Omental fat pad (tissue), 4 donors: ENCODE data around the gene RFX4. TPM values are rescaled to one million over a fixed set of nuclear protein-coding genes. Genes with fewer than 3 reads are reported as not detected.

Source experiments
- ATAC-seq: fragments of 150-250 bp; one replicate; pipeline ENCODE4 v1.9.1; 2016; ENCODE audit warnings: mild to moderate bottlenecking, moderate library complexity; ENCODE audit not compliant: low FRiP score
- DNase-seq: peaks from one replicate; pipeline ENCODE4 v3.0.0-alpha.2; 2019; ENCODE audit warnings: low spot score
- total RNA-seq, 4 donors: library from RNA; depleted of rRNA; stranded (reverse); fragments of >200 nt; gene quantifications; one replicate each; pipeline ENCODE4 v1.1.0, GENCODE V29; 2016
- TF ChIP-seq, protein P1 (sequence below), 3 donors: fragments of 450-650 bp; IDR thresholded peaks; one replicate each; pipeline ENCODE4 v1.5.1; 2016 to 2017; ENCODE audit warnings: antibody characterized with exemption in 3 of 3, mild to moderate bottlenecking in 3 of 3, moderate library complexity in 2 of 3

RFX4 gene
- total RNA-seq, 4 donors from 2014 or later = not detected

DNA sequence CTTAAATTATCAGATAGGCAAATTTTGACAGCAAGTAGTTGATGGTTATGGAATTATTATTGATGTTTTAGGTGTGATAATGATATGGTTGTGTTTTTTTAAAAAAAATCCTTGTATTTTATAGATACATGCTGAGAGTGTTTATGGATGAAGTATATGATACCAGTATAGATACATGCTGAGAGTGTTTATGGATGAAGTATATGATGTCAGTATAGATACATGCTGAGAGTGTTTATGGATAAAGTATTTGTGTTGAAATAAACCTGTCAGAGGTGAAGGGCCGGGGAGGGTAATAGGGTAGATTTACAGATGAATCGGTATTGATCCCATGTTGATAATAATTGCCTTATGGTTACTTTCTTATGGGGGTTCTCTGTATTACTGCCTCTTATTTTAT is 6.0 kb upstream of the RFX4 start:
- ATAC-seq (no peak), DNase-seq (no peak)
- TF ChIP-seq, protein P1, sequence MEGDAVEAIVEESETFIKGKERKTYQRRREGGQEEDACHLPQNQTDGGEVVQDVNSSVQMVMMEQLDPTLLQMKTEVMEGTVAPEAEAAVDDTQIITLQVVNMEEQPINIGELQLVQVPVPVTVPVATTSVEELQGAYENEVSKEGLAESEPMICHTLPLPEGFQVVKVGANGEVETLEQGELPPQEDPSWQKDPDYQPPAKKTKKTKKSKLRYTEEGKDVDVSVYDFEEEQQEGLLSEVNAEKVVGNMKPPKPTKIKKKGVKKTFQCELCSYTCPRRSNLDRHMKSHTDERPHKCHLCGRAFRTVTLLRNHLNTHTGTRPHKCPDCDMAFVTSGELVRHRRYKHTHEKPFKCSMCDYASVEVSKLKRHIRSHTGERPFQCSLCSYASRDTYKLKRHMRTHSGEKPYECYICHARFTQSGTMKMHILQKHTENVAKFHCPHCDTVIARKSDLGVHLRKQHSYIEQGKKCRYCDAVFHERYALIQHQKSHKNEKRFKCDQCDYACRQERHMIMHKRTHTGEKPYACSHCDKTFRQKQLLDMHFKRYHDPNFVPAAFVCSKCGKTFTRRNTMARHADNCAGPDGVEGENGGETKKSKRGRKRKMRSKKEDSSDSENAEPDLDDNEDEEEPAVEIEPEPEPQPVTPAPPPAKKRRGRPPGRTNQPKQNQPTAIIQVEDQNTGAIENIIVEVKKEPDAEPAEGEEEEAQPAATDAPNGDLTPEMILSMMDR (IDR thresholded peaks at IDR 0.05) = no peak

DNA sequence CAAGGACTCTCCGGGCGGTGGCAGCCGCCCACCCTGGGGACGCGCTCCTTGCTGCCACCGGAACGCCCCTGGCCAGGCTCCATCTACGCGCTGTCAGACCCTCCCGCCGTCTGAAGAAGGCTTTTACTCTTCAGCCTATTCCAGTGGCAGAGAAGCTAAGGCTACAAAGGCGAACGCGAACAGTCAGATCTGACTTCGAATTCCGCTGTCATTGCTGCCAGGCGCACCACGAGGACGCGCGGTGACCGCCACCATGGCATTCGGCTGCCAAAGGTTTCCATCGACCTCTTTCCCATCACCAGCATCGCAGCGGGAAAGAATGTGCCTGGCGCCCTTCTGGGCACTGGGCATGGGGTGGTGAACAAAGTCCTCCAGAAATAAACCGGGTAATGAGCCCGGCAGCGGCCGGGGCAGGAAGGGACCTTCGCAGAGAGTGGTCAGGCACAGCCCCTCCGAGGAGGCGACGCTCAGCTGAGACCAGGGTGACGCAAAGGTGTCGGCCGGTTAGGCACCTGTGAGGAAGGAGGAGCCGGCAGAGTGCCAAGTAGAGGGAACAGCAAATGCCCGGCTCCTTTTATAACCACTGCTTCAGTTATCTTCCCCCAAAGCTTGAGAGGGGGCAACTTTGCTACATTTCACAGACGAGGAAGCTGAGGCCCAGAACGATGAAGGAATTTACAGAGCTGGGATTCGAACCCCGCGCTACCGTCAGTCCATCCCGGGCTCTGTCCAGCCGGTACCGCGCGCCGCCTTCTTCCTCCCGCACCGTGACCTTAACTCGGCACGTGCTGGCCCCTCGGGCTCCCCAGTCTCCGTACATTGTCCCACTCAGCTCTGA is 1.9 kb upstream of the RFX4 start:
- no peak for ATAC-seq
- TF ChIP-seq, protein P1 (IDR thresholded peaks at IDR 0.05) = no peak
- DNase-seq = no peak

GRCh38 chr12:106581543-106582248 is 1.1 kb upstream of the RFX4 start:
- DNase-seq (no peak), ATAC-seq (no peak)
- TF ChIP-seq, protein P1 (IDR thresholded peaks at IDR 0.05) = no peak

DNA sequence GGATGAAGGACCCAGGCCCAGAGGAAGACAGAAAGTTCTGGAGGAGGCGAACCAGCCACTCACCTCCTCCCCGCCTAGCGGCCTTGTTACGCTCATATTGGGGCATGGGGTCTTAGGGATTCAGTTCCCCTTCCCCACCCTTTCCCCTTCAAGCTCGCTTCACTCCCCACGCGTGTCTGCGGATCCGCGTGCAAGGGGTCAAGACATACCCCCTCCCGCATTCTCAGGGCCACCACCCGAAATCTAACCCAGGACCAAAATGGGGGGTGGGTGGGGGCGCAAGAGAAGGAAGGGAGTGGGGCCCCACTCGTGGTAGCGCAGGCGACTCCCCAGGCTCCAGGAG is 584 bp upstream of the RFX4 start:
- no peak for ATAC-seq
- no peak for DNase-seq
- TF ChIP-seq, protein P1 (IDR thresholded peaks at IDR 0.05) = no peak

DNA sequence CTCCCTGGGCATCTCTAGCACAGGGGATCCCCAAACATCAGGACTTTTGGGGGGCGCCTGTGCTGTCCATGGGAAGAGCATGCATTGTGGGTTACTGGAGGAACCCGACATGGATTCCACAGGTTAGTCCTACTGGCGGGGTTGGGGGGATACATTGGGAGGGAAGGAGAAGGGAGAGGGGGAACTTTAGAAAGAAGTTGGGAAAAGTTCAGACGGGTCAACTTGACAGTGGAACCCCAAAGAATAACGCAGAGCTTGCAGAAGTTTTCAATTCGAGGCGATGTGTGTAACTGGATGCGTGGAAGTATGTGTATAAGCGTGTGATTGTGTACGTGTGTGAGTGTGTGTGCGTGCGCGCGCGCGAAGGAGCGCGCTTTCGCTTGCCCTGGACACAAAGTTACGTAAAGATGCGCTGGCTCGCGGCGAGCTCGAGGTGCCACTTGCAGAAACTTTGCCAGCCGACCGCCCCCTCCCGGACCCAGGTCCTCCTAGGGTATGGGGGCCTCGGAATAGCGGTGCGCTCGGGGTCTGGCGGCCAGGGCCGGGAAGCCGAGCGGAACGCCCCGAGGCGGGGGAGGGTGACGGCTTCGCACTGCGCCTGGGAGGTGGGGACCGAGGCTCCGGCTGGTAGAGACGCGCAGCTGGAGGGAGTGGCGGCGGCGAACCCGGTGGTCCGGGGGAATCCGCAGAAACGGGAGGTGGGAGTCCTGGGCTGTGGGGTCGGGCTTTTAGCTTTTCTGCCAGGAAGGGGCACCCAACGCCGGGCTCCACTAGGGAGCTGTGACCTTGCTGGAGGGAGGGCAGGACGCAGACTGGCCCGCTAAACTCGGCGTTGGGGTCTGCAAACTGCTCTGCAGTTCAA is 669 bp downstream of the RFX4 start:
- DNase-seq (no peak), ATAC-seq (no peak)
- TF ChIP-seq, protein P1 (IDR thresholded peaks at IDR 0.05) = no peak

GRCh38 chr12:106584104-106585064 is 1.6 kb downstream of the RFX4 start:
- DNase-seq = no peak
- no peak for ATAC-seq
- TF ChIP-seq, protein P1 (IDR thresholded peaks at IDR 0.05) = no peak
